Measurements from ENCODE around the gene IL36A. TPM values are rescaled to one million over a fixed set of nuclear protein-coding genes. Genes with fewer than 3 reads are reported as not detected.
A peak's percentile ranks its signal among the peaks of the same experiment; 100 is the strongest.

The IL36A gene
- total RNA-seq, 6 donors from 2014 or later = not detected

DNA sequence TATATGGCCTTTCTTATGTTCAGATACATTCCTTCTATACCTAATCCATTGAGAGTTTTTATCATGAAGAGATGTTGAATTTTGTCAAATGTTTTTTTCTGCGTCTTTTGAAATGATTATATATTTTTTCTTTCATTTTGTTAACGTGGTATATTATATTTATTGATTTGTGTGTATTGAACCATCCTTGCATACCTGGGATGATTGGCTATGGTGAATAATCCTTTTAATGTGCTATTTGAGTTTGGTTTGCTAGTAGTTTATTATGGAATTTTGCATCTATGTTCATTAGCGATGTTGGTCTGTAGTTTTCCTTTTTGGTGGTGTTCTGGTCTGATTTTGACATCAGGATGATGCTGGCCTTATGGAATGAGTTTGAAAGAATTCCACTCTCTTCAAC is 15.6 kb upstream of the IL36A start:
- no peak for TF ChIP-seq EP300 (IDR thresholded peaks at IDR 0.05)
- no peak for TF ChIP-seq CTCF (IDR thresholded peaks at IDR 0.05)
- no peak for TF ChIP-seq POLR2AphosphoS5 (IDR thresholded peaks at IDR 0.05)
- TF ChIP-seq POLR2A (IDR thresholded peaks at IDR 0.05) = no peak
- H3K36me3 ChIP-seq = no peaks in the 10 kb centered on the region
- H3K4me3 ChIP-seq = no peak overlapping the region
- H3K4me1 ChIP-seq = no peaks in the 10 kb centered on the region
- 75 to 82% methylated on average over 3 of the region's 3 CpGs for WGBS, 2 donors
- H3K9me3 ChIP-seq = peaks cover 0 to 22% (median 4%) of the 10 kb centered on the region in 4 donors
- no peak overlapping the region for H3K27ac ChIP-seq
- no peak for DNase-seq
- no peak for ATAC-seq (ENCODE audit: low FRiP score in 2 of 2)
- no peaks in the 10 kb centered on the region for H3K27me3 ChIP-seq

DNA sequence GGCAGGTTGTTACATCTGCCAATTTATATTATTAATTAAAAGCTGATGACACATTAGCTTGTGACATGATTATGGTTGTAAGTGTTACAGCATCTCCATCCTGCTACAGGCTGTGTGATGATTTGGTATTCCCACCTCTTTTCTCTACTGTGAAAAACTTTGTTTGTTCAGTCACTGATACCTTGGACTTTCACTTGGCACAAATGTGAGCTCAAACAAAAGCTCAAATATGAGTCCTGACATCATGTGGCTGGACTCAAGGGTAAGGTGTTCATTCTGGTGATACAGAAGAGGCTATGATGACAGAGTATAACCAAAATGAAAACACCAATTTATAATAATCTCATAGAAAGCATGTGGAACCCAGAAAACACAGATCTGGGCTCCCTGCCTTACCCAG is 11.4 kb upstream of the IL36A start:
- ATAC-seq (ENCODE audit: low FRiP score in 2 of 2) (no peak), DNase-seq (no peak)
- no peak for TF ChIP-seq EP300 (IDR thresholded peaks at IDR 0.05)
- no peak for TF ChIP-seq POLR2A (IDR thresholded peaks at IDR 0.05)
- no peak for TF ChIP-seq CTCF (IDR thresholded peaks at IDR 0.05)
- TF ChIP-seq POLR2AphosphoS5 (IDR thresholded peaks at IDR 0.05) = no peak
- no peaks in the 10 kb centered on the region for H3K36me3 ChIP-seq
- H3K4me3 ChIP-seq = no peak overlapping the region
- no peaks in the 10 kb centered on the region for H3K4me1 ChIP-seq
- H3K27me3 ChIP-seq = no peaks in the 10 kb centered on the region
- H3K27ac ChIP-seq = no peak overlapping the region
- peaks cover 0 to 22% (median 4%) of the 10 kb centered on the region in 4 donors for H3K9me3 ChIP-seq

DNA sequence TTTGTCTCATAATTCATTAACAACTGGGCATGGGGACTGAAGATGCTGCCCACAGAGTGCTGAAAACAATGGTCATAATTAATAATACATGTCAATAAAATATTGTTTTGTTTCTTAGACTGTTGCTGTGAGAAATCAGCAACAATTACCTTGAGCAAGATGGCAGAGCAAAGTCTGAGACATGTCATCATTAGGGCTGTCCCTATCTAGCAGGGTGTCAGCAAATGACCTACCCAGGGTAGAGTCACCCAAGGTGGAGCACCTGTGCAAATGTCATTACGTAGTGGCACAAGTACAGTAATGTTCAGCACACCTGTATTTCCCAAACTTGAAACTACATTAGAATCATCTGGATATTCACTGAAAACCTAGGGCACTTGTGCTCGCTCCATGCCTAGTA is 10.6 kb upstream of the IL36A start:
- WGBS, 2 donors = 90 to 92% methylated on average over 2 of the region's 2 CpGs
- no peak for DNase-seq
- H3K4me1 ChIP-seq = no peaks in the 10 kb centered on the region

DNA sequence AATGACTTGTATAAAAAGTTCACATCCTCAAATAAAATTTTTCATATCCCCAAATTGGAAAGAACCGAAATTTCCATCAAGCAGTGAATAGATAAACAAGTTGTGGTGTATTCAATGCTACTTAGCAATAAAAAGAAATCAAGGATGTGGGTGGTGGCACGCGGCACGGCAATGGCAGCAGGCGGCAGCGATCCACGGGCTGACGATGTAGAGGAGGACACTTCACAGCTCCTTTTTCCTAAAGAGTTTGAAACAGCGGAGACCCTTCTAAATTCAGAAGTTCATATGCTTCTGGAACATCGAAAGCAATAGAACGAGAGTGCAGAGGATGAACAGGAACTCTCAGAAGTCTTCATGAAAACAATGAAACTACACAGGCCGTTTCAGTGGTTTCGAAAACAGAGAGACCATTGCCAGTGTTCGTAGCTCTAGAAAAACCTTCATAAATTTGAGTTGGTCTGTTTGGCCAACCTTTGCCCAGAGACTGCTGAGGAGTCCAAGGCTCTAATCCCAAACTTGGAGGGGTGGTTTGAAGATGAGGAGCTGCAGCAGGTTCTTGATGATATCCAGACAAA is 9.8 kb upstream of the IL36A start:
- Histone ChIP-seq H3K27ac (no peak overlapping the region), H3K36me3 (no peaks in the 10 kb centered on the region), H3K9me3 (peaks cover 3 to 22% (median 11%) of the 10 kb centered on the region in 4 donors), H3K27me3 (no peaks in the 10 kb centered on the region), H3K4me1 (no peaks in the 10 kb centered on the region), H3K4me3 (no peak overlapping the region)
- TF ChIP-seq POLR2AphosphoS5 (IDR thresholded peaks at IDR 0.05) (no peak), CTCF (IDR thresholded peaks at IDR 0.05) (no peak), EP300 (IDR thresholded peaks at IDR 0.05) (no peak), POLR2A (IDR thresholded peaks at IDR 0.05) (no peak)
- DNase-seq (peak in 1 of 2 donors; percentile 38), ATAC-seq (ENCODE audit: low FRiP score in 2 of 2) (no peak)
- WGBS, 2 donors = 89 to 92% methylated on average over 14 of the region's 14 CpGs

More for the DNA sequence above, 10.6 kb upstream of the IL36A start:
- H3K27ac ChIP-seq = no peak overlapping the region
- peaks cover 0 to 22% (median 4%) of the 10 kb centered on the region in 4 donors for H3K9me3 ChIP-seq
- no peak overlapping the region for H3K4me3 ChIP-seq
- no peaks in the 10 kb centered on the region for H3K27me3 ChIP-seq
- TF ChIP-seq EP300 (IDR thresholded peaks at IDR 0.05) (no peak), CTCF (IDR thresholded peaks at IDR 0.05) (no peak), POLR2AphosphoS5 (IDR thresholded peaks at IDR 0.05) (no peak), POLR2A (IDR thresholded peaks at IDR 0.05) (no peak)
- ATAC-seq (ENCODE audit: low FRiP score in 2 of 2) = no peak
- H3K36me3 ChIP-seq = no peaks in the 10 kb centered on the region

GRCh38 chr2:112996635-112997034 is 8.6 kb upstream of the IL36A start:
- TF ChIP-seq EP300 (IDR thresholded peaks at IDR 0.05) (no peak), POLR2AphosphoS5 (IDR thresholded peaks at IDR 0.05) (no peak)
- Histone ChIP-seq H3K27ac (no peak overlapping the region), H3K9me3 (peaks cover 3 to 24% (median 17%) of the 10 kb centered on the region in 4 donors), H3K4me1 (no peaks in the 10 kb centered on the region), H3K27me3 (no peaks in the 10 kb centered on the region), H3K4me3 (no peak overlapping the region), H3K36me3 (no peaks in the 10 kb centered on the region)
- no peak for DNase-seq
- ATAC-seq (ENCODE audit: low FRiP score in 2 of 2) = no peak
- 52 to 60% methylated on average over 6 of the region's 6 CpGs for WGBS, 2 donors

Measured in upper lobe of left lung (tissue), 6 donors.